ENCODE data around the gene APEX2. TPM values are rescaled to one million over a fixed set of nuclear protein-coding genes. Genes with fewer than 3 reads are reported as not detected.

The APEX2 gene
- total RNA-seq, 1 experiment from 2014 or later, result 14.0 TPM

DNA sequence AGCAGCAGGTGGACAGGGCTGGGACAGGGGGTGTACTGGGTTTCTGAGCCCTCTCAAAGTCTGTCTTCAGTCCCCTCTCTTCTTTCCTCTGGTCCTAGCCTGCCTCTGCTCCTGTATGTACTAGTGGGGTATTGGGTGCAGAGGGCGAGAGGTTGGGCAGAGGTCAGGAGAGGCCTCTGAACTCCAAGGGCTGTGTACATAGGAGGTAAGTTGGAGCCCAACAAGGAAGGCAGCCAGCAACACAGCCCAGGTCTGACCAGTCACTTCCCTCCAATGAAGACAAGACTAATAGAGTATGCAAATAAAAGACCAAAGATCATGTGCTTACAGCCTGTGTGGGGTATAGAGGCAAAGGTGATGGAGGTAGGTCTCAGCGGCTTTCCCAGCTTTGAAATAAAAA, 6.1 kb upstream of the APEX2 start, which contains the start of gene PFKFB1:
PFKFB1 (minus strand) TSS at position 90 of the 400 bp plus-strand sequence. CDS start 181 bp downstream, outside the sequence.
- no TSS peak for BruUV-seq (replicated peaks)
- Mint-ChIP-seq H3K36me3 (ENCODE audit: insufficient read depth, unreplicated experiment) (no peaks in the 10 kb centered on the region), H3K27me3 (ENCODE audit: insufficient read depth, unreplicated experiment) (peaks cover 62% of the 10 kb centered on the region), H3K9me3 (ENCODE audit: unreplicated experiment) (no peaks in the 10 kb centered on the region), H3K27ac (ENCODE audit: low read depth, unreplicated experiment) (no peak within 1 kb of the TSS), H3K4me1 (ENCODE audit: insufficient read depth, unreplicated experiment) (no peaks in the 10 kb centered on the region), H3K4me3 (ENCODE audit: unreplicated experiment) (no peak within 1 kb of the TSS)
- intact Hi-C loops (cut with micrococcal nuclease), result no loop called here
- ChIA-PET POLR2A (no interaction called here), CTCF (no interaction called here)
- TF ChIP-seq, protein P1, sequence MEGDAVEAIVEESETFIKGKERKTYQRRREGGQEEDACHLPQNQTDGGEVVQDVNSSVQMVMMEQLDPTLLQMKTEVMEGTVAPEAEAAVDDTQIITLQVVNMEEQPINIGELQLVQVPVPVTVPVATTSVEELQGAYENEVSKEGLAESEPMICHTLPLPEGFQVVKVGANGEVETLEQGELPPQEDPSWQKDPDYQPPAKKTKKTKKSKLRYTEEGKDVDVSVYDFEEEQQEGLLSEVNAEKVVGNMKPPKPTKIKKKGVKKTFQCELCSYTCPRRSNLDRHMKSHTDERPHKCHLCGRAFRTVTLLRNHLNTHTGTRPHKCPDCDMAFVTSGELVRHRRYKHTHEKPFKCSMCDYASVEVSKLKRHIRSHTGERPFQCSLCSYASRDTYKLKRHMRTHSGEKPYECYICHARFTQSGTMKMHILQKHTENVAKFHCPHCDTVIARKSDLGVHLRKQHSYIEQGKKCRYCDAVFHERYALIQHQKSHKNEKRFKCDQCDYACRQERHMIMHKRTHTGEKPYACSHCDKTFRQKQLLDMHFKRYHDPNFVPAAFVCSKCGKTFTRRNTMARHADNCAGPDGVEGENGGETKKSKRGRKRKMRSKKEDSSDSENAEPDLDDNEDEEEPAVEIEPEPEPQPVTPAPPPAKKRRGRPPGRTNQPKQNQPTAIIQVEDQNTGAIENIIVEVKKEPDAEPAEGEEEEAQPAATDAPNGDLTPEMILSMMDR (IDR thresholded peaks at IDR 0.05; ENCODE audit: unreplicated experiment), result no peak
- DNase-seq (ENCODE audit: unreplicated experiment), result no peak

DNA sequence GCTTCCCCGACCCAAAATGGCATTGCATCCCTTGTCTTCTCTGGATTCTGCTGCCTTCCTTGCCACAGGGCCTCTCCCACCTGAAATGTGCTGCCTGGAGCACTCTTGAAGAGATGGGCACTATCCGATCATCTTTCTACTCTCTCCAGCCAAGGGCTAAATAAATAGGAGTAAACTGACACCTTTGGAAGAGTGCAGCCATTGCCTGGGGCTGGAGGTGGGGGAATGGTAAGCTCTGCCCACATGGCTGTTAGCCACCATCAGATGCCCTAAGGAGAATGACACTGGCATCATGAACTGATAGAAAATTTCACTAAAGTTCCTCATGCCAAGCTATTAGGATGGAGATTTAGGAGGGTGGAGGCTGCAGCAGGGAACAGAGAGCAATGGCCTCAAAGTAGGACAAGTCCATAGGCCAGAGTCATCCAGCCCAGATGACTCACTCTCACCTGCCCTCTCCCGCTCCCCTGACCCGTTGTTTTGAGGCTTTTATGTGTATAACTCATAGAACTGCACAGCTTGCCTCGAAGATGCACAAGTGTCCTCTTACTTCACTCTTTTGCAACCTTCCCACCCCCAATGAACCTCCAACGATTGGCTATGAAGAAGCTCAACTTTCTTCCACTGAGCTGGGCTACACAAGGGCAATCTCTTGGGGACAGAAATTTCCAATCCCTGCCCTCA, 5.4 kb upstream of the APEX2 start:
- Mint-ChIP-seq H3K9me3 (ENCODE audit: unreplicated experiment) (no peaks in the 10 kb centered on the region), H3K27me3 (ENCODE audit: insufficient read depth, unreplicated experiment) (peaks cover 55% of the 10 kb centered on the region), H3K36me3 (ENCODE audit: insufficient read depth, unreplicated experiment) (no peaks in the 10 kb centered on the region), H3K4me1 (ENCODE audit: insufficient read depth, unreplicated experiment) (no peaks in the 10 kb centered on the region), H3K4me3 (ENCODE audit: unreplicated experiment) (no peak overlapping the region), H3K27ac (ENCODE audit: low read depth, unreplicated experiment) (no peak overlapping the region)
- intact Hi-C loops (cut with micrococcal nuclease), result no loop called here
- CTCF ChIA-PET, result no interaction called here
- TF ChIP-seq, protein P1 (IDR thresholded peaks at IDR 0.05; ENCODE audit: unreplicated experiment), result no peak
- POLR2A ChIA-PET, result no interaction called here
- no peak for DNase-seq (ENCODE audit: unreplicated experiment)
- BruUV-seq (replicated peaks), result no TSS peak

DNA sequence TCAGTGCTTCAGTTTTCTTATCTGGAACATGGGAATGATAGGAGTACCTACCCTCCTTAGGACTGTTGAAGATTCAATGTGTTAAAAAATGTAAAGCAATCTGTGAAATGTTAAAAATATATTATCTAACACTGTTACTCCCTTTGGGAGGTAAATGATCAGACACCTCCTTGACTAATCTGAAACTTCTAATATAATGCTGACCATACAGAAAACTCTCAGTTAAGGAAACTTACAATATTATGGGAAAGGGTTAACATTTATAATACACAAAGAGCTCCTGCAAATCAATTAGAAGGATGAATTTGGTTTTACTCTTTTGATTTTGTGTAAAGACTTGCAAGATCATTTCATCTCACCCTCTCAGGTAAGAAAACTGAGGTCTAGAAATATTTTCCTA, 4.5 kb upstream of the APEX2 start:
- POLR2A ChIA-PET, result interaction anchor here (1.4 kb wide), 1 partner anchor 356 kb away, joined by 3 read pairs; no protein-coding TSS in a partner anchor
- H3K4me3 Mint-ChIP-seq (ENCODE audit: unreplicated experiment), result no peak overlapping the region

DNA sequence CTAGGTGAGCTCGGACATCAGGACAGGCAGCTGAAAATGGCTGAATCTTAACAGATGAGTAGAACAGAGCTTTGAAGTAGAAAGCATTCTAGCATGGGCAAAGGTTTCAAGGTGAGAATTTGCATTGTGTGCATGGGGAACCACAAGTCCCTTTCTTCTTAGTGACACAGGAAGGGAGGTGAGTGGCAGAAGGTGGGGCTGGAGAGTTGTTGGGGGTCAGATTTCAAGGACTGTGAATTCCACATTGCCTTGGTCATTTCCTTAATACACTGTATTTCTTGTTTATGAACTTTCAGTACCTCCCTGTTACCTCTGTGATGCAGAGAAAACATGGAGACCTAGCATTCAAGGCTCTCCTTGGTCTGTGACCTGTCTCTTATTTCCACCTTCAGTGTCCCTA, 4.1 kb downstream of the APEX2 start:
- no peaks in the 10 kb centered on the region for H3K9me3 Mint-ChIP-seq (ENCODE audit: unreplicated experiment)
- no TSS peak for BruUV-seq (replicated peaks)
- CTCF ChIA-PET, result no interaction called here
- intact Hi-C loops (cut with micrococcal nuclease), result no loop called here
- POLR2A ChIA-PET, result no interaction called here
- H3K36me3 Mint-ChIP-seq (ENCODE audit: insufficient read depth, unreplicated experiment), result peaks cover 11% of the 10 kb centered on the region
- no peak overlapping the region for H3K27ac Mint-ChIP-seq (ENCODE audit: low read depth, unreplicated experiment)
- no peak overlapping the region for H3K4me3 Mint-ChIP-seq (ENCODE audit: unreplicated experiment)
- peaks cover 6% of the 10 kb centered on the region for H3K4me1 Mint-ChIP-seq (ENCODE audit: insufficient read depth, unreplicated experiment)
- no peak for DNase-seq (ENCODE audit: unreplicated experiment)
- TF ChIP-seq, protein P1 (IDR thresholded peaks at IDR 0.05; ENCODE audit: unreplicated experiment), result no peak
- H3K27me3 Mint-ChIP-seq (ENCODE audit: insufficient read depth, unreplicated experiment), result peaks cover 31% of the 10 kb centered on the region

More for the DNA sequence above, 4.5 kb upstream of the APEX2 start:
- peaks cover 5% of the 10 kb centered on the region for H3K36me3 Mint-ChIP-seq (ENCODE audit: insufficient read depth, unreplicated experiment)
- CTCF ChIA-PET, result interaction anchor here (0.8 kb wide), 1 partner anchor 14 kb away, joined by 3 read pairs; no protein-coding TSS in a partner anchor
- no peaks in the 10 kb centered on the region for H3K9me3 Mint-ChIP-seq (ENCODE audit: unreplicated experiment)
- H3K4me1 Mint-ChIP-seq (ENCODE audit: insufficient read depth, unreplicated experiment), result no peaks in the 10 kb centered on the region
- peaks cover 50% of the 10 kb centered on the region for H3K27me3 Mint-ChIP-seq (ENCODE audit: insufficient read depth, unreplicated experiment)
- DNase-seq (ENCODE audit: unreplicated experiment), result no peak
- no peak overlapping the region for H3K27ac Mint-ChIP-seq (ENCODE audit: low read depth, unreplicated experiment)
- no TSS peak for BruUV-seq (replicated peaks)
- intact Hi-C loops (cut with micrococcal nuclease), result no loop called here
- TF ChIP-seq, protein P1 (IDR thresholded peaks at IDR 0.05; ENCODE audit: unreplicated experiment), result no peak
